ENCODE measurements around the gene SLC35F5. TPM values are rescaled to one million over a fixed set of nuclear protein-coding genes. Genes with fewer than 3 reads are reported as not detected.

SLC35F5 gene
- total RNA-seq, 2 experiments from 2014 or later: 18.3 to 19.2 TPM

- H3K27me3 ChIP-seq (ENCODE audit: control insufficient read depth in 1 of 2, insufficient read depth in 2 of 2, low read length in 2 of 2): no peaks in the 10 kb centered on the region
- CTCF ChIA-PET: interaction anchor here (1.1 kb wide), 1 partner anchor 125 kb away, joined by 3 read pairs; no protein-coding TSS in a partner anchor
- POLR2A ChIA-PET: no interaction called here
These were observed 44.6 kb downstream of the SLC35F5 start for GRCh38 chr2:113711851-113712250.

GRCh38 chr2:113709022-113709421 lies 47.4 kb downstream of the SLC35F5 start:
- Histone ChIP-seq H3K27ac (ENCODE audit: low read depth in 1 of 2, low read length in 2 of 2) (no peak overlapping the region), H3K4me1 (ENCODE audit: insufficient read depth, low read length) (no peaks in the 10 kb centered on the region), H3K4me3 (ENCODE audit: low read length) (no peak overlapping the region), H3K27me3 (ENCODE audit: control insufficient read depth in 1 of 2, insufficient read depth in 2 of 2, low read length in 2 of 2) (no peaks in the 10 kb centered on the region), H3K9me3 (ENCODE audit: control insufficient read depth in 1 of 2, insufficient read depth in 1 of 2, low read length in 2 of 2) (peaks cover 0 to 4% of the 10 kb centered on the region in 2 experiments), H3K36me3 (ENCODE audit: insufficient read depth, low read length) (peaks cover 9% of the 10 kb centered on the region)
- H3K27ac Mint-ChIP-seq: no peak overlapping the region
- H3K36me3 Mint-ChIP-seq (ENCODE audit: low read depth): peaks cover 15% of the 10 kb centered on the region
- ChIA-PET POLR2A (no interaction called here), CTCF (no interaction called here)
- DNase-seq: no peak
- H3K4me1 Mint-ChIP-seq (ENCODE audit: low read depth): no peaks in the 10 kb centered on the region
- H3K9me3 Mint-ChIP-seq: no peaks in the 10 kb centered on the region
- no peaks in the 10 kb centered on the region for H3K27me3 Mint-ChIP-seq
- no peak for TF ChIP-seq CTCF (IDR thresholded peaks at IDR 0.05)
- ATAC-seq (ENCODE audit: poor library complexity): no peak
- H3K4me3 Mint-ChIP-seq: no peak overlapping the region
- intact Hi-C loops (cut with DNase I, micrococcal nuclease): no loop called here

More at GRCh38 chr2:113711851-113712250, 44.6 kb downstream of the SLC35F5 start:
- intact Hi-C loops (cut with DNase I, micrococcal nuclease): no loop called here
- no peak overlapping the region for H3K27ac ChIP-seq (ENCODE audit: low read depth in 1 of 2, low read length in 2 of 2)
- Mint-ChIP-seq H3K27ac (no peak overlapping the region), H3K4me3 (no peak overlapping the region), H3K4me1 (ENCODE audit: low read depth) (no peaks in the 10 kb centered on the region), H3K27me3 (no peaks in the 10 kb centered on the region), H3K36me3 (ENCODE audit: low read depth) (peaks cover 35% of the 10 kb centered on the region), H3K9me3 (no peaks in the 10 kb centered on the region)
- ATAC-seq (ENCODE audit: poor library complexity): no peak
- peaks cover 7% of the 10 kb centered on the region for H3K36me3 ChIP-seq (ENCODE audit: insufficient read depth, low read length)
- H3K4me1 ChIP-seq (ENCODE audit: insufficient read depth, low read length): no peaks in the 10 kb centered on the region
- TF ChIP-seq CTCF (IDR thresholded peaks at IDR 0.05): no peak
- no peak for DNase-seq
- no peaks in the 10 kb centered on the region for H3K9me3 ChIP-seq (ENCODE audit: control insufficient read depth in 1 of 2, insufficient read depth in 1 of 2, low read length in 2 of 2)
- H3K4me3 ChIP-seq (ENCODE audit: low read length): no peak overlapping the region

GRCh38 chr2:113707106-113707505 lies 49.3 kb downstream of the SLC35F5 start:
- TF ChIP-seq CTCF (IDR thresholded peaks at IDR 0.05): no peak
- no peaks in the 10 kb centered on the region for H3K4me1 Mint-ChIP-seq (ENCODE audit: low read depth)
- peaks cover 2% of the 10 kb centered on the region for H3K36me3 ChIP-seq (ENCODE audit: insufficient read depth, low read length)
- DNase-seq: no peak
- H3K27me3 Mint-ChIP-seq: no peaks in the 10 kb centered on the region
- no peaks in the 10 kb centered on the region for H3K9me3 Mint-ChIP-seq
- intact Hi-C loops (cut with DNase I, micrococcal nuclease): no loop called here
- H3K9me3 ChIP-seq (ENCODE audit: control insufficient read depth in 1 of 2, insufficient read depth in 1 of 2, low read length in 2 of 2): peaks cover 0 to 4% of the 10 kb centered on the region in 2 experiments
- no peaks in the 10 kb centered on the region for H3K4me1 ChIP-seq (ENCODE audit: insufficient read depth, low read length)
- H3K36me3 Mint-ChIP-seq (ENCODE audit: low read depth): peaks cover 6% of the 10 kb centered on the region
- no peak overlapping the region for H3K4me3 ChIP-seq (ENCODE audit: low read length)
- no peak overlapping the region for H3K27ac ChIP-seq (ENCODE audit: low read depth in 1 of 2, low read length in 2 of 2)
- ChIA-PET POLR2A (interaction anchor here (0.6 to 1.3 kb wide), 2 partner anchors 29 to 50 kb away, joined by 3 read pairs; no protein-coding TSS in a partner anchor), CTCF (no interaction called here)
- no peak for ATAC-seq (ENCODE audit: poor library complexity)
- no peak overlapping the region for H3K27ac Mint-ChIP-seq
- no peak overlapping the region for H3K4me3 Mint-ChIP-seq
- H3K27me3 ChIP-seq (ENCODE audit: control insufficient read depth in 1 of 2, insufficient read depth in 2 of 2, low read length in 2 of 2): no peaks in the 10 kb centered on the region
